Rectal smooth muscle tissue (tissue), 1 donor: ENCODE data around the gene NRG3.

ENCODE experiments used
- H3K27ac ChIP-seq: one replicate; pipeline ENCODE4 v1.7.0; 2013; ENCODE audit warnings: low read depth, low read length, inconsistent platforms
- H3K27me3 ChIP-seq: one replicate; pipeline ENCODE4 v1.7.0; 2013; ENCODE audit warnings: low read length; ENCODE audit not compliant: control insufficient read depth, insufficient read depth
- H3K36me3 ChIP-seq: one replicate; pipeline ENCODE4 v1.7.0; 2013; ENCODE audit warnings: low read length; ENCODE audit not compliant: control insufficient read depth, insufficient read depth
- H3K4me1 ChIP-seq: one replicate; pipeline ENCODE4 v1.7.0; 2013; ENCODE audit warnings: low read length; ENCODE audit not compliant: control insufficient read depth, insufficient read depth
- H3K4me3 ChIP-seq: one replicate; pipeline ENCODE4 v1.7.0; 2013; ENCODE audit warnings: low read length
- H3K9ac ChIP-seq: one replicate; pipeline ENCODE4 v1.7.0; 2013; ENCODE audit warnings: low read length

Gene NRG3

GRCh38 chr10:82149674-82150073, 274.7 kb downstream of the NRG3 start:
- H3K9ac ChIP-seq = no peak overlapping the region
- H3K27ac ChIP-seq = no peak overlapping the region
- no peak overlapping the region for H3K4me3 ChIP-seq

GRCh38 chr10:82150123-82150900, 275.3 kb downstream of the NRG3 start:
- Histone ChIP-seq H3K36me3 (no peaks in the 10 kb centered on the region), H3K4me1 (no peaks in the 10 kb centered on the region), H3K9ac (no peak overlapping the region), H3K27me3 (no peaks in the 10 kb centered on the region), H3K4me3 (no peak overlapping the region), H3K27ac (no peak overlapping the region)

More at GRCh38 chr10:82149674-82150073, 274.7 kb downstream of the NRG3 start:
- Histone ChIP-seq H3K27me3 (no peaks in the 10 kb centered on the region), H3K36me3 (no peaks in the 10 kb centered on the region), H3K4me1 (no peaks in the 10 kb centered on the region)

- H3K27me3 ChIP-seq = no peaks in the 10 kb centered on the region
- H3K36me3 ChIP-seq = no peaks in the 10 kb centered on the region
Observed at GRCh38 chr10:82160307-82160706, 285.3 kb downstream of the NRG3 start.

GRCh38 chr10:82161264-82161663, 286.3 kb downstream of the NRG3 start:
- no peak overlapping the region for H3K4me3 ChIP-seq
- H3K27ac ChIP-seq = no peak overlapping the region
- H3K9ac ChIP-seq = no peak overlapping the region
- no peaks in the 10 kb centered on the region for H3K27me3 ChIP-seq
- no peaks in the 10 kb centered on the region for H3K4me1 ChIP-seq
- no peaks in the 10 kb centered on the region for H3K36me3 ChIP-seq

More at GRCh38 chr10:82160307-82160706, 285.3 kb downstream of the NRG3 start:
- H3K4me1 ChIP-seq = no peaks in the 10 kb centered on the region
- H3K9ac ChIP-seq = no peak overlapping the region
- H3K27ac ChIP-seq = no peak overlapping the region
- no peak overlapping the region for H3K4me3 ChIP-seq

GRCh38 chr10:82162549-82163195, 287.7 kb downstream of the NRG3 start:
- Histone ChIP-seq H3K27me3 (no peaks in the 10 kb centered on the region), H3K4me1 (no peaks in the 10 kb centered on the region), H3K4me3 (no peak overlapping the region), H3K9ac (no peak overlapping the region), H3K36me3 (no peaks in the 10 kb centered on the region), H3K27ac (no peak overlapping the region)

GRCh38 chr10:82171899-82172298, 296.9 kb downstream of the NRG3 start:
- H3K4me1 ChIP-seq = no peaks in the 10 kb centered on the region
- no peaks in the 10 kb centered on the region for H3K36me3 ChIP-seq
- no peaks in the 10 kb centered on the region for H3K27me3 ChIP-seq
- no peak overlapping the region for H3K27ac ChIP-seq
- no peak overlapping the region for H3K4me3 ChIP-seq
- no peak overlapping the region for H3K9ac ChIP-seq

GRCh38 chr10:82176587-82176986, 301.6 kb downstream of the NRG3 start:
- H3K9ac ChIP-seq = no peak overlapping the region
- H3K27ac ChIP-seq = no peak overlapping the region
- no peaks in the 10 kb centered on the region for H3K27me3 ChIP-seq
- no peak overlapping the region for H3K4me3 ChIP-seq
- H3K36me3 ChIP-seq = no peaks in the 10 kb centered on the region
- H3K4me1 ChIP-seq = no peaks in the 10 kb centered on the region

- Histone ChIP-seq H3K27me3 (no peaks in the 10 kb centered on the region), H3K9ac (no peak overlapping the region), H3K4me1 (no peaks in the 10 kb centered on the region), H3K36me3 (no peaks in the 10 kb centered on the region), H3K4me3 (no peak overlapping the region), H3K27ac (no peak overlapping the region)
Observed at GRCh38 chr10:82190432-82191260, 315.7 kb downstream of the NRG3 start.

- Histone ChIP-seq H3K9ac (no peak overlapping the region), H3K27ac (no peak overlapping the region)
Observed at GRCh38 chr10:82191653-82192052, 316.7 kb downstream of the NRG3 start.

GRCh38 chr10:82192665-82193064, 317.7 kb downstream of the NRG3 start:
- no peak overlapping the region for H3K27ac ChIP-seq

More at GRCh38 chr10:82191653-82192052, 316.7 kb downstream of the NRG3 start:
- Histone ChIP-seq H3K36me3 (no peaks in the 10 kb centered on the region), H3K27me3 (no peaks in the 10 kb centered on the region), H3K4me1 (no peaks in the 10 kb centered on the region), H3K4me3 (no peak overlapping the region)

GRCh38 chr10:82194419-82194818, 319.4 kb downstream of the NRG3 start:
- no peaks in the 10 kb centered on the region for H3K27me3 ChIP-seq

More at GRCh38 chr10:82192665-82193064, 317.7 kb downstream of the NRG3 start:
- Histone ChIP-seq H3K27me3 (no peaks in the 10 kb centered on the region), H3K36me3 (no peaks in the 10 kb centered on the region), H3K4me1 (no peaks in the 10 kb centered on the region), H3K9ac (no peak overlapping the region), H3K4me3 (no peak overlapping the region)

GRCh38 chr10:82206831-82207230, 331.8 kb downstream of the NRG3 start:
- H3K36me3 ChIP-seq = no peaks in the 10 kb centered on the region
- no peak overlapping the region for H3K9ac ChIP-seq
- H3K27me3 ChIP-seq = no peaks in the 10 kb centered on the region
- no peak overlapping the region for H3K4me3 ChIP-seq
- H3K27ac ChIP-seq = no peak overlapping the region
- H3K4me1 ChIP-seq = no peaks in the 10 kb centered on the region

More at GRCh38 chr10:82194419-82194818, 319.4 kb downstream of the NRG3 start:
- Histone ChIP-seq H3K36me3 (no peaks in the 10 kb centered on the region), H3K27ac (no peak overlapping the region), H3K4me3 (no peak overlapping the region), H3K4me1 (no peaks in the 10 kb centered on the region), H3K9ac (no peak overlapping the region)
